Measurements from ENCODE around the gene RHOH.

Gene RHOH

GRCh38 chr4:40205259-40206198 is 8.7 kb downstream of the RHOH start:
- DNase-seq = no peak

- DNase-seq = no peak
Measured at GRCh38 chr4:40206426-40206825, 9.6 kb downstream of the RHOH start.

GRCh38 chr4:40209401-40209800 is 12.6 kb downstream of the RHOH start:
- DNase-seq = no peak

- DNase-seq = no peak
Measured at GRCh38 chr4:40210776-40211175, 13.9 kb downstream of the RHOH start.

- no peak for DNase-seq
Measured at GRCh38 chr4:40211224-40212185, 14.7 kb downstream of the RHOH start.

GRCh38 chr4:40212674-40213527 is 16.1 kb downstream of the RHOH start:
- peak; percentile 7 for DNase-seq

- no peak for DNase-seq
Measured at GRCh38 chr4:40214038-40214437, 17.2 kb downstream of the RHOH start.

GRCh38 chr4:40214661-40215418 is 18.0 kb downstream of the RHOH start:
- DNase-seq = no peak

- peak; percentile 12 for DNase-seq
Measured at GRCh38 chr4:40216622-40217366, 20.0 kb downstream of the RHOH start.

- DNase-seq = no peak
Measured at GRCh38 chr4:40221744-40222143, 24.9 kb downstream of the RHOH start.

GRCh38 chr4:40223343-40223742 is 26.5 kb downstream of the RHOH start:
- DNase-seq = no peak

- DNase-seq = no peak
Measured at GRCh38 chr4:40224432-40224831, 27.6 kb downstream of the RHOH start.

GRCh38 chr4:40225497-40225896 is 28.7 kb downstream of the RHOH start:
- DNase-seq = no peak

GRCh38 chr4:40227284-40227683 is 30.5 kb downstream of the RHOH start:
- no peak for DNase-seq

- DNase-seq = no peak
Measured at GRCh38 chr4:40228497-40229365, 31.9 kb downstream of the RHOH start.

GRCh38 chr4:40231316-40231863 is 34.6 kb downstream of the RHOH start:
- no peak for DNase-seq

GRCh38 chr4:40232610-40233009 is 35.8 kb downstream of the RHOH start:
- DNase-seq = no peak

GRCh38 chr4:40233227-40233626 is 36.4 kb downstream of the RHOH start:
- DNase-seq = no peak

- no peak for DNase-seq
Measured at GRCh38 chr4:40234519-40235039, 37.7 kb downstream of the RHOH start.
